HEK293 (cell line): ENCODE data around the gene ABCF1.

ENCODE experiments used
- CTCF ChIA-PET: fragments of 350-600 bp; formaldehyde crosslinking; extraction: SDS; loops from one replicate; lab custom pipeline; 2021; ENCODE audit warnings: antibody characterized with exemption; lab: Yijun Ruan, JAX
- POLR2A ChIA-PET: fragments of 300-600 bp; formaldehyde crosslinking; extraction: SDS; loops from one replicate; lab custom pipeline; 2020; ENCODE audit warnings: antibody characterized with exemption, inconsistent platforms; lab: Yijun Ruan, JAX
- H3K27ac ChIP-seq: fragments of 200-500 bp; sonication (Bioruptor generic); 2 replicates; pipeline ENCODE4 v1.5.1; 2014; ENCODE audit warnings: low read depth, low read length, control low read depth, inconsistent platforms; ENCODE audit errors: extremely low read depth
- H3K36me3 ChIP-seq, 2 experiments: fragments of 200-500 bp in 1 of 2; sonication (Bioruptor generic) in 1 of 2; 1 replicate in 1 of 2; 2 replicates in 1 of 2; pipeline ENCODE4 v1.5.1; 2014 to 2017; ENCODE audit warnings: inconsistent platforms in 2 of 2, low read length in 2 of 2; ENCODE audit not compliant: control insufficient read depth in 2 of 2, insufficient read depth in 1 of 2
- H3K4me1 ChIP-seq: fragments of 200-500 bp; sonication (Bioruptor generic); 2 replicates; pipeline ENCODE4 v1.5.1; 2014; ENCODE audit warnings: mild to moderate bottlenecking, low read length, inconsistent platforms; ENCODE audit not compliant: control insufficient read depth, insufficient read depth
- H3K4me3 ChIP-seq: 2 replicates; pipeline ENCODE4 v1.5.1; 2011; ENCODE audit warnings: low read depth, mild to moderate bottlenecking, control low read depth, low read length, moderate library complexity
- H3K9me3 ChIP-seq: fragments of 200-500 bp; sonication (Bioruptor generic); 2 replicates; pipeline ENCODE4 v1.5.1; 2014; ENCODE audit warnings: low read depth, low read length, inconsistent platforms; ENCODE audit not compliant: control insufficient read depth, insufficient read depth
- GLI2 ChIP-seq: fragments of 450-650 bp; formaldehyde crosslinking; IDR thresholded peaks from 2 replicates; pipeline ENCODE4; 2017; ENCODE audit warnings: missing biosample characterization, missing genetic modification characterization, low read depth, borderline replicate concordance
- GLIS2 ChIP-seq: fragments of 450-650 bp; formaldehyde crosslinking; IDR thresholded peaks from 2 replicates; pipeline ENCODE4 v1.5.1; 2016; ENCODE audit warnings: missing biosample characterization, missing genetic modification characterization
- KLF8 ChIP-seq: fragments of 450-650 bp; formaldehyde crosslinking; IDR thresholded peaks from 2 replicates; pipeline ENCODE4 v1.5.1; 2016; ENCODE audit warnings: missing biosample characterization, missing genetic modification characterization
- SCRT2 ChIP-seq: fragments of 450-650 bp; formaldehyde crosslinking; IDR thresholded peaks from 2 replicates; pipeline ENCODE4 v1.5.1; 2016; ENCODE audit warnings: missing biosample characterization, missing genetic modification characterization
- ZBTB17 ChIP-seq: fragments of 450-650 bp; formaldehyde crosslinking; IDR thresholded peaks from 2 replicates; pipeline ENCODE4 v1.5.1; 2016; ENCODE audit warnings: missing biosample characterization, missing genetic modification characterization
- ZBTB21 ChIP-seq: fragments of 450-650 bp; formaldehyde crosslinking; IDR thresholded peaks from 2 replicates; pipeline ENCODE4 v1.5.1; 2017; ENCODE audit warnings: missing biosample characterization, missing genetic modification characterization
- ZFP3 ChIP-seq: fragments of 450-650 bp; formaldehyde crosslinking; IDR thresholded peaks from 2 replicates; pipeline ENCODE4 v1.5.1; 2016; ENCODE audit warnings: low read depth, missing biosample characterization, missing genetic modification characterization
- ZFP37 ChIP-seq: fragments of 450-650 bp; formaldehyde crosslinking; IDR thresholded peaks from 2 replicates; pipeline ENCODE4 v1.5.1; 2016; ENCODE audit warnings: missing biosample characterization, missing genetic modification characterization
- ZNF175 ChIP-seq: fragments of 450-650 bp; formaldehyde crosslinking; IDR thresholded peaks from 2 replicates; pipeline ENCODE4 v1.5.1; 2016; ENCODE audit warnings: missing biosample characterization, missing genetic modification characterization
- ZNF184 ChIP-seq: fragments of 450-650 bp; IDR thresholded peaks from 2 replicates; pipeline ENCODE4 v1.5.1; 2018; ENCODE audit warnings: missing biosample characterization, mild to moderate bottlenecking, missing genetic modification characterization
- ZNF214 ChIP-seq: fragments of 450-650 bp; formaldehyde crosslinking; IDR thresholded peaks from 2 replicates; pipeline ENCODE4 v1.5.1; 2017; ENCODE audit warnings: missing biosample characterization, mild to moderate bottlenecking, missing genetic modification characterization, borderline replicate concordance
- ZNF302 ChIP-seq: fragments of 450-650 bp; formaldehyde crosslinking; IDR thresholded peaks from 2 replicates; pipeline ENCODE4 v1.5.1; 2016; ENCODE audit warnings: missing biosample characterization, missing genetic modification characterization, low read depth
- ZNF555 ChIP-seq: fragments of 450-650 bp; formaldehyde crosslinking; conservative IDR thresholded peaks from 2 replicates; pipeline ENCODE4 v1.5.1; 2017; ENCODE audit warnings: missing biosample characterization, mild to moderate bottlenecking, missing genetic modification characterization, inconsistent platforms
- ZNF585B ChIP-seq: fragments of 450-650 bp; formaldehyde crosslinking; IDR thresholded peaks from 2 replicates; pipeline ENCODE4 v1.5.1; 2016; ENCODE audit warnings: missing biosample characterization, missing genetic modification characterization
- ZNF596 ChIP-seq: fragments of 450-650 bp; IDR thresholded peaks from 2 replicates; pipeline ENCODE4 v1.5.0; 2018; ENCODE audit warnings: missing biosample characterization, mild to moderate bottlenecking, missing genetic modification characterization, moderate library complexity
- ZNF610 ChIP-seq: fragments of 450-650 bp; formaldehyde crosslinking; IDR thresholded peaks from 2 replicates; pipeline ENCODE4 v1.5.1; 2016; ENCODE audit warnings: missing biosample characterization, missing genetic modification characterization, borderline replicate concordance
- ZNF830 ChIP-seq: fragments of 450-650 bp; IDR thresholded peaks from 2 replicates; pipeline ENCODE4 v1.5.0; 2018; ENCODE audit warnings: missing biosample characterization, missing genetic modification characterization, low read depth, mild to moderate bottlenecking, moderate library complexity
- ZNF843 ChIP-seq: fragments of 450-650 bp; formaldehyde crosslinking; IDR thresholded peaks from 2 replicates; pipeline ENCODE4 v1.5.1; 2016; ENCODE audit warnings: missing biosample characterization, missing genetic modification characterization
- TF ChIP-seq, protein P1 (sequence below): fragments of 450-650 bp; formaldehyde crosslinking; IDR thresholded peaks from 2 replicates; pipeline ENCODE4 v1.5.1; 2016; ENCODE audit warnings: missing biosample characterization, missing genetic modification characterization
- TF ChIP-seq, protein P2 (sequence below): fragments of 450-650 bp; formaldehyde crosslinking; IDR thresholded peaks from 2 replicates; pipeline ENCODE4 v1.5.1; 2017; ENCODE audit warnings: missing biosample characterization, missing genetic modification characterization
- TF ChIP-seq, protein P3 (sequence below): fragments of 450-650 bp; formaldehyde crosslinking; IDR thresholded peaks from 2 replicates; pipeline ENCODE4 v1.5.1; 2016; ENCODE audit warnings: missing biosample characterization, missing genetic modification characterization

The ABCF1 gene

DNA sequence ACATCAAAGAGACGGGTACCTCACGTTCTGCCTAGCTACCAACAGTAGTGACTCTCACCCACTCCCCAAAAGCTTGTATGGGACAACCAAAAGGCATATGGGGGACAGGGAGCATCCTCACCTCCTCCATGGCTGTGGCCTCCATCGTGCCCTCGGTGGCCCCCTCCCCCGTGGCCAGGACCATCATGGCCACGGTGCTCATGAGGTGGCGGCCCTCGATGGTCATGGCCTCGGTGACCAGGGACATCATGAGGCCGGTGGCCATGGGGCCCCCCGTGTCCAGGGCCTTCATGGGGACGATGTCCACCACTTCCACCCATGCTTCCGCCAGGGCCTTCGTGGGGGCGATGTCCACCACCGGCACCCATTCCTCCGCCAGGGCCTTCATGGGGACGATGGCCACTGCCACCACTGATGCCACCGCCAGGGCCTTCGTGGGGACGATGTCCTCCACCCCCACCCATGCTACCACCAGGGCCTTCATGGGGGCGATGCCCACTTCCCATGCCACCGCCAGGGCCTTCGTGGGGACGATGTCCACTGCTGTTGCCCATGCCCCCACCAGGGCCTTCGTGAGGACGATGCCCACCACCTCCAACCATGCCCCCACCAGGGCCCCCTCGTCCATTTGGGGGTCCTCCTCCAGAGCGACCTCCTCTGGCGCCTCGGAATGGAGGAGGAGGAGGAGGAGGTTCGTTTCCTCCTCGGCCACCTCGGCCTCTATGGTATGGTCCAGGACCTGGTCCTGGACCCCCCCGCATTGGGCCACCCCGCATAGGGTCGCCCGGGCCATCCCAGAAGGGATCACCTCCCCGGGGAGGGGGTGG lies 30.8 kb downstream of the ABCF1 start:
- no peak overlapping the region for H3K4me3 ChIP-seq
- no peaks in the 10 kb centered on the region for H3K4me1 ChIP-seq
- peaks cover 56 to 73% of the 10 kb centered on the region in 2 experiments for H3K36me3 ChIP-seq
- no peak overlapping the region; the same call in 1 of the 2 replicates for H3K27ac ChIP-seq
- H3K9me3 ChIP-seq, result no peaks in the 10 kb centered on the region
- ChIA-PET CTCF (interaction anchor here (1.4 kb wide), 1 partner anchor 119 kb away, joined by 5 read pairs; no protein-coding TSS in a partner anchor), POLR2A (interaction anchor here (0.7 to 14.9 kb wide), 3 partner anchors 9 to 50 kb away, joined by 3 to 197 read pairs (median 25); no protein-coding TSS in a partner anchor)
- no peak for TF ChIP-seq ZBTB21 (tag by site-specific recombination)
- TF ChIP-seq, protein P1, sequence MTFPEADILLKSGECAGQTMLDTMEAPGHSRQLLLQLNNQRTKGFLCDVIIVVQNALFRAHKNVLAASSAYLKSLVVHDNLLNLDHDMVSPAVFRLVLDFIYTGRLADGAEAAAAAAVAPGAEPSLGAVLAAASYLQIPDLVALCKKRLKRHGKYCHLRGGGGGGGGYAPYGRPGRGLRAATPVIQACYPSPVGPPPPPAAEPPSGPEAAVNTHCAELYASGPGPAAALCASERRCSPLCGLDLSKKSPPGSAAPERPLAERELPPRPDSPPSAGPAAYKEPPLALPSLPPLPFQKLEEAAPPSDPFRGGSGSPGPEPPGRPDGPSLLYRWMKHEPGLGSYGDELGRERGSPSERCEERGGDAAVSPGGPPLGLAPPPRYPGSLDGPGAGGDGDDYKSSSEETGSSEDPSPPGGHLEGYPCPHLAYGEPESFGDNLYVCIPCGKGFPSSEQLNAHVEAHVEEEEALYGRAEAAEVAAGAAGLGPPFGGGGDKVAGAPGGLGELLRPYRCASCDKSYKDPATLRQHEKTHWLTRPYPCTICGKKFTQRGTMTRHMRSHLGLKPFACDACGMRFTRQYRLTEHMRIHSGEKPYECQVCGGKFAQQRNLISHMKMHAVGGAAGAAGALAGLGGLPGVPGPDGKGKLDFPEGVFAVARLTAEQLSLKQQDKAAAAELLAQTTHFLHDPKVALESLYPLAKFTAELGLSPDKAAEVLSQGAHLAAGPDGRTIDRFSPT (tag by site-specific recombination), result peak; percentile 62
- no peak for TF ChIP-seq ZNF302 (tag by site-specific recombination)
- TF ChIP-seq ZFP37, result 0 out of 2 replicates have a peak, but pooled peaks have one; percentile 2
- TF ChIP-seq GLIS2, result peak; percentile 77

DNA sequence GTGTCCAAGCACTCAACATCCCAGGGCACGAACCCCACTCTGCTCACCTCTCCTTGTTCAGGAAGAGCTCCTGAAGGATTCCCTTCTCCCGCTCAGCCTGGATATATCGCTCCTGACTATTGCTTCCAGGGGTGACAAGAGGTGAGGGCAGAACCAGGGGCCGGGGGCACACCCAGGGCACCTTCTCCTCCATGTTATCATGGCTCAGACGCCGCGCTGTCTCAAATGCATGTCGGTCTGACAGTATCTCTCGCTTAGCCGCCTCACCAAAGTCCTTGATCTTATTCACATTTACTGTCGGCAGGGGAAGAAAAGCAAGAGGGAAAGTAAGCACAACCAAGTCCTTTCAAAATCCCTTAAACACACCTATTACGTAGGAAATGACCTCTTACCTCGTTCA lies 32.7 kb downstream of the ABCF1 start:
- no peaks in the 10 kb centered on the region for H3K4me1 ChIP-seq
- CTCF ChIA-PET, result interaction anchor here (0.6 to 1.9 kb wide), 4 partner anchors 8 to 208 kb away, joined by 3 to 4 read pairs (median 4); no protein-coding TSS in a partner anchor
- H3K27ac ChIP-seq, result 0 out of 2 replicates have a peak overlapping the region, but pooled peaks have one; percentile 20
- TF ChIP-seq ZNF830 (tag by site-specific recombination) (no peak), ZNF175 (no peak), ZNF555 (tag by site-specific recombination) (no peak), SCRT2 (tag by site-specific recombination) (no peak), KLF8 (tag by site-specific recombination) (no peak), ZNF596 (tag by site-specific recombination) (no peak), ZNF610 (tag by site-specific recombination) (no peak), ZNF585B (tag by site-specific recombination) (no peak), ZFP3 (tag by site-specific recombination) (no peak), ZNF214 (no peak), GLI2 (no peak), ZNF184 (tag by site-specific recombination) (no peak), ZNF843 (tag by site-specific recombination) (no peak), ZBTB17 (tag by site-specific recombination) (no peak)
- TF ChIP-seq, protein P2, sequence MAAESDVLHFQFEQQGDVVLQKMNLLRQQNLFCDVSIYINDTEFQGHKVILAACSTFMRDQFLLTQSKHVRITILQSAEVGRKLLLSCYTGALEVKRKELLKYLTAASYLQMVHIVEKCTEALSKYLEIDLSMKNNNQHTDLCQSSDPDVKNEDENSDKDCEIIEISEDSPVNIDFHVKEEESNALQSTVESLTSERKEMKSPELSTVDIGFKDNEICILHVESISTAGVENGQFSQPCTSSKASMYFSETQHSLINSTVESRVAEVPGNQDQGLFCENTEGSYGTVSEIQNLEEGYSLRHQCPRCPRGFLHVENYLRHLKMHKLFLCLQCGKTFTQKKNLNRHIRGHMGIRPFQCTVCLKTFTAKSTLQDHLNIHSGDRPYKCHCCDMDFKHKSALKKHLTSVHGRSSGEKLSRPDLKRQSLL, result no peak
- TF ChIP-seq, protein P3, sequence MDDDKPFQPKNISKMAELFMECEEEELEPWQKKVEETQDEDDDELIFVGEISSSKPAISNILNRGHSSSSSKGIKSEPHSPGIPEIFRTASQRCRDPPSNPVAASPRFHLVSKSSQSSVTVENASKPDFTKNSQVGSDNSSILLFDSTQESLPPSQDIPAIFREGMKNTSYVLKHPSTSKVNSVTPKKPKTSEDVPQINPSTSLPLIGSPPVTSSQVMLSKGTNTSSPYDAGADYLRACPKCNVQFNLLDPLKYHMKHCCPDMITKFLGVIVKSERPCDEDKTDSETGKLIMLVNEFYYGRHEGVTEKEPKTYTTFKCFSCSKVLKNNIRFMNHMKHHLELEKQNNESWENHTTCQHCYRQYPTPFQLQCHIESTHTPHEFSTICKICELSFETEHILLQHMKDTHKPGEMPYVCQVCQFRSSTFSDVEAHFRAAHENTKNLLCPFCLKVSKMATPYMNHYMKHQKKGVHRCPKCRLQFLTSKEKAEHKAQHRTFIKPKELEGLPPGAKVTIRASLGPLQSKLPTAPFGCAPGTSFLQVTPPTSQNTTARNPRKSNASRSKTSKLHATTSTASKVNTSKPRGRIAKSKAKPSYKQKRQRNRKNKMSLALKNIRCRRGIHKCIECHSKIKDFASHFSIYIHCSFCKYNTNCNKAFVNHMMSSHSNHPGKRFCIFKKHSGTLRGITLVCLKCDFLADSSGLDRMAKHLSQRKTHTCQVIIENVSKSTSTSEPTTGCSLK (tag by site-specific recombination), result no peak
- peaks cover 74 to 92% of the 10 kb centered on the region in 2 experiments for H3K36me3 ChIP-seq
- POLR2A ChIA-PET, result interaction anchor here (1.0 to 14.9 kb wide), 3 partner anchors 10 to 127 kb away, joined by 3 to 197 read pairs (median 5); no protein-coding TSS in a partner anchor
- H3K9me3 ChIP-seq, result no peaks in the 10 kb centered on the region
- H3K4me3 ChIP-seq, result no peak overlapping the region
